ENCODE results near the gene DNASE1L2.

DNASE1L2 gene

DNA sequence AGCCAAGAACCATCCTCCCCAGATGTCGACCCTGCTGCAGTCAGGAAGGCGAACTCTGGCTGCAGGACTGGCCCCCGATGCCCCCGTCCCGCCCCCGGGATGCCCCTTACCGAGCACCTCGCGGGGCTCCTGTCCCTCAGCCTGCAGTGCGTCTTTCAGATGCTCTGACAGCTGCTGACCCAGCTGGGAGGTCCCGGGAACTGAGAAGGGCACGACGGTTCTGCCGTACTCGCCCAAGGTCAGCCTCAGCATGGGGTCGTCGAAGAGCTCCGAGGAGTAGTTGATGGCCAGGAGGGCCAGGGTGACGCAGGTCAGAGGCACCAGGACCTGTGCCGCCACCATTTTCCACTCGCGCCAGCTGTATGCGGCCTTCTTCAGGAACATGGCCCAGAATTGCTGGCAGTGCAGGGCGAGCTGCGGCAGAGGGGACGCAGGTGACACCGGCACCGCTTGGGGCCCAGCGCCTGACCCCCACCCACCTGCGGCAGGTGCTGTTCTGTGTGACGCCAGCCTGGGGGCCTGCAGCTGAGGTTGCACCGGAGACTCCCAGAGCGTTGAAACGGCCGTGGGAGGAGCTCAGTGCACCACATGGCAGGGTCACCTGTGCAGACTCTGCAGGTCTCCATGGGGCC is 51.8 kb downstream of the DNASE1L2 start:
- DNase-seq (ENCODE audit: low read depth) = no peak
